HG03159 (cell line): ENCODE measurements around the gene SPRY2.

ENCODE experiments used
- ATAC-seq: cut with Tn5 transposase; IDR thresholded peaks from one replicate; pipeline ENCODE4 v1.9.1; 2021; ENCODE audit warnings: mild to moderate bottlenecking, moderate library complexity; ENCODE audit not compliant: unreplicated experiment

SPRY2 gene

GRCh38 chr13:80314711-80315653, 25.9 kb downstream of the SPRY2 start:
- ATAC-seq, result no peak

GRCh38 chr13:80313668-80314256, 27.2 kb downstream of the SPRY2 start:
- no peak for ATAC-seq

GRCh38 chr13:80312967-80313366, 28.0 kb downstream of the SPRY2 start:
- no peak for ATAC-seq

GRCh38 chr13:80312012-80312704, 28.8 kb downstream of the SPRY2 start:
- ATAC-seq, result no peak

- no peak for ATAC-seq
Measured at GRCh38 chr13:80309926-80310325, 31.0 kb downstream of the SPRY2 start.

- no peak for ATAC-seq
Measured at GRCh38 chr13:80307401-80307987, 33.4 kb downstream of the SPRY2 start.

GRCh38 chr13:80306337-80306972, 34.5 kb downstream of the SPRY2 start:
- no peak for ATAC-seq

DNA sequence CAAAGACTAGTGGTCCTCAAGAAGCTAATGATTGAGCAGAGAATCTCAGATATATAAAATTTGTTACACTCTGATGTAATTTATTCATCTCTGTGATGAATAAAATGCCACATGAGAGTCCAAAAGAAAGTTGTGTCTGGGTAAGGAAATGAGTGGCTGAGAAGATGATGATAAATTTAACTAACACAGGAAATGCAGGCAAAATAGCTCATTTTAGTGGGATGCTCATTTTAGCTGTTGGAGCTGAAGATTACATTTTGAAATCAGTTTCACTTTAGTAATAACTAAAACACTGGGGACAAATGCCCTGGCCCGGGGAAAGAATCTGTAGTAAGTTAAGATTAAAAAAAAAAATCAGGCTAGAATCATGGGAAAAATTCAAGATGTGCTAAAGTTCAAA, 35.2 kb downstream of the SPRY2 start:
- no peak for ATAC-seq

DNA sequence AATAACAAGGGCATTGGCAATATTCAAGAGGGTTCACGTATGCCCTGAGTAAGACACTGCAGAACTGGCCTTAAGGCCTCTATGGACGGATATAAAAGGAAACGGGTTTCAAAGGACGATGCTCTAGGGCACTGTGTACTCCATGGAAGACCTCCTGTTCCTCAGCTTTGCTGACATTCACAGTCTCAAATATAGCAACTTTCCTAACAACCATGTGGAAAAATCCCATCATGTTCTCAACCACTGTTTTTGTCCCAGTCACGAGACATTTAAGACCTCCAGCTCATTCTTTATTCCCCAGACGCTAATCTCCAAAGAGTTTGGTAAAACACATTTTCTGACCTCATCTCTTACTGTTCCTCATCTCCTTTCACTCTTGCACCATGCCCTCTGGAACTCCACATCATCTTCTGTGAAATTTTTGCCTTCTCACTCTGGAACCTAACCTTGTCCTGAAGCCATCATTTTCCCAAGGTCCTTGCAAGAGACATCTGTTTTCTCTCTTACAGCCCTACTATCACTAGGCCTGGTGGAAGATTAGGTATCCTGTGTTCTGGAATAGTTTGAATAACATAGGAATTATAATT, 37.6 kb downstream of the SPRY2 start:
- no peak for ATAC-seq

DNA sequence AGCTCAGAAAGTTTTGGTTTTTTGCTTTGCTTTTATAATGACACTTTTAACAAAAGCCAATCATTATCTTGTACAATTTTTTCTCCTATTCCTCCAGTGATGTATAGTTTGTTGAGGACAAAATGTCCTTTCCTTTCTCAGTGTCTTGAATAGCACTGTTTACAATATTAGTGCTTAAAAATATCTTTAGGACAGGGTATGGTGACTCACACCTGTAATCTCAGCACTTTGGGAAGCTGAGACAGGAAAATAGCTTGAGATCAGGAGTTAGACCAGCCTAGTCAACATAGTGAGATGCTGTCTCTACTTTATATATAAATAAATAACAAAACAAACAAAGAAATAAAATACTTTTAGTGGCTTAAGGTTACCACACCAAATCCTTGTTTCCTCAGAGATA, 41.9 kb downstream of the SPRY2 start:
- no peak for ATAC-seq

DNA sequence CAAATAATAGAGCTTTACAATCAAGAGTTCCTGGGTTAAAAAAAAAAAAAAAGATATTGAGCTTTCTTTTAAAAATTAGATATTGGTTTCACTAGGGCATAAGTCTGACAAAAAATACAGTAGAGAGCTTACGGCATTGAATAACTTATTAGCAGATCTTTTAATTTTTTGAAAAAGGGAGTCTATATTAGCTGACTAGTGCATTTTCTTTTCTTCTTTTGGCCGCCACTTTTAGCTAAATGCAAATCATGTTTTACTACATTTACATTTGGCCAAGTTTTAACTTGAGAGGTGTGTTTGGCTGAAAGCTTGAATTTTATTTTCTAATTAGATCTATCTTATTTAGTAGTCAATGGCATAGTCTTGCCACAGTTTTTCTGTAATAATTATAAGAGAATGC, 43.4 kb downstream of the SPRY2 start:
- ATAC-seq, result no peak

- ATAC-seq, result no peak
Measured at GRCh38 chr13:80297094-80297493, 43.8 kb downstream of the SPRY2 start.

GRCh38 chr13:80296638-80297037, 44.3 kb downstream of the SPRY2 start:
- ATAC-seq, result no peak

- ATAC-seq, result no peak
Measured at GRCh38 chr13:80290591-80290990, 50.3 kb downstream of the SPRY2 start.
